GM18499 (cell line): ENCODE results near the gene MRTFA.
"Not testable (repeated sequence)": the region's sequence is repeated elsewhere in the genome, so short reads cannot be mapped to it uniquely, and the experiment has no call there.

Experiments used
- ATAC-seq: cut with Tn5 transposase; IDR thresholded peaks from one replicate; pipeline ENCODE4 v1.9.1; 2021; ENCODE audit warnings: moderate number of reproducible peaks; ENCODE audit not compliant: insufficient read depth, unreplicated experiment

The MRTFA gene

GRCh38 chr22:40631925-40632324 is 4.6 kb downstream of the MRTFA start:
- ATAC-seq: no peak

- no peak for ATAC-seq
These were observed 8.0 kb downstream of the MRTFA start for GRCh38 chr22:40628354-40629042.

- no peak for ATAC-seq
These were observed 8.9 kb downstream of the MRTFA start for GRCh38 chr22:40627612-40628011.

GRCh38 chr22:40626851-40627250 is 9.7 kb downstream of the MRTFA start:
- no peak for ATAC-seq

GRCh38 chr22:40625794-40626193 is 10.7 kb downstream of the MRTFA start:
- ATAC-seq: not testable (repeated sequence)

GRCh38 chr22:40625281-40625680 is 11.2 kb downstream of the MRTFA start:
- ATAC-seq: not testable (repeated sequence)

GRCh38 chr22:40624770-40625169 is 11.7 kb downstream of the MRTFA start:
- ATAC-seq: no peak

GRCh38 chr22:40621309-40622151 is 15.0 kb downstream of the MRTFA start:
- ATAC-seq: no peak

- no peak for ATAC-seq
These were observed 16.0 kb downstream of the MRTFA start for GRCh38 chr22:40620464-40621046.

- no peak for ATAC-seq
These were observed 18.1 kb downstream of the MRTFA start for GRCh38 chr22:40618400-40618799.

GRCh38 chr22:40616578-40616977 is 19.9 kb downstream of the MRTFA start:
- ATAC-seq: no peak

- no peak for ATAC-seq
These were observed 23.5 kb downstream of the MRTFA start for GRCh38 chr22:40613067-40613466.

GRCh38 chr22:40612291-40612751 is 24.2 kb downstream of the MRTFA start:
- ATAC-seq: no peak

- ATAC-seq: no peak
These were observed 24.9 kb downstream of the MRTFA start for GRCh38 chr22:40611606-40612005.

- ATAC-seq: no peak
These were observed 26.1 kb downstream of the MRTFA start for GRCh38 chr22:40610329-40610850.

GRCh38 chr22:40609216-40609615 is 27.3 kb downstream of the MRTFA start:
- ATAC-seq: no peak

- ATAC-seq: no peak
These were observed 29.0 kb downstream of the MRTFA start for GRCh38 chr22:40607506-40607905.

- ATAC-seq: no peak
These were observed 30.2 kb downstream of the MRTFA start for GRCh38 chr22:40606306-40606705.

GRCh38 chr22:40605761-40606160 is 30.8 kb downstream of the MRTFA start:
- ATAC-seq: no peak

- ATAC-seq: no peak
These were observed 33.4 kb downstream of the MRTFA start for GRCh38 chr22:40603088-40603605.

GRCh38 chr22:40602231-40602630 is 34.3 kb downstream of the MRTFA start:
- ATAC-seq: no peak
